H1 (cell line): ENCODE measurements around the gene IQCK. TPM values are rescaled to one million over a fixed set of nuclear protein-coding genes. Genes with fewer than 3 reads are reported as not detected.

Experiments used
- CBX5 ChIP-seq: fragments of 300-800, 300-1000 bp; sonication (generic); IDR thresholded peaks from 2 replicates; pipeline ENCODE4 v1.7.1; 2016; ENCODE audit warnings: antibody characterized with exemption, low read length, low read depth
- CBX8 ChIP-seq: fragments of 300-800, 300-1000 bp; sonication (generic); IDR thresholded peaks from 2 replicates; pipeline ENCODE4 v1.7.1; 2016; ENCODE audit warnings: low read depth, low read length, borderline replicate concordance
- CHD7 ChIP-seq: fragments of 300-600 bp; sonication (generic); IDR thresholded peaks from 2 replicates; pipeline ENCODE4 v1.7.1; 2012; ENCODE audit warnings: low read length, moderate library complexity, mild to moderate bottlenecking, inconsistent platforms; ENCODE audit not compliant: insufficient replicate concordance
- HDAC6 ChIP-seq: IDR thresholded peaks from one replicate; pipeline ENCODE4 v1.7.1; 2012; ENCODE audit warnings: low read depth, mild to moderate bottlenecking, inconsistent platforms, low read length, moderate library complexity
- RFX5 ChIP-seq: IDR thresholded peaks from 2 replicates; pipeline ENCODE4 v1.6.1; 2011; ENCODE audit warnings: low read depth, low read length, improper control_type of control experiment, borderline replicate concordance
- SAP30 ChIP-seq: fragments of 300-600 bp; sonication (generic); IDR thresholded peaks from 2 replicates; pipeline ENCODE4 v1.7.1; 2012; ENCODE audit warnings: low read length, moderate library complexity, mild to moderate bottlenecking, inconsistent platforms; ENCODE audit not compliant: insufficient read depth, insufficient replicate concordance
- SP1 ChIP-seq: IDR thresholded peaks from 2 replicates; pipeline ENCODE4 v1.6.1; 2011; ENCODE audit warnings: low read depth, low read length
- YY1 ChIP-seq: IDR thresholded peaks from 2 replicates; pipeline ENCODE4 v1.6.1; 2011; ENCODE audit warnings: low read depth, mild to moderate bottlenecking, low read length
- polyA plus RNA-seq, 7 experiments: library from polyadenylated mRNA; depleted of rRNA in 3 of 7; stranded (reverse) in 5 of 7; unstranded in 2 of 7; fragments of >200 nt in 5 of 7; fragments of 200-250 nt in 2 of 7; gene quantifications; 1 replicate in 5 of 7; 2 replicates in 1 of 7; 4 replicates in 1 of 7; pipeline versions ENCODE4 v1.2.1 to v1.2.3, GENCODE V29; 2011 to 2013; ENCODE audit warnings: missing spikeins in 2 of 7, mixed read lengths in 2 of 7
- total RNA-seq: library from RNA; stranded (reverse); fragmentation: NEBNext Ultra II Directional; extraction: Animal tissue kit (Norgen Biotek cat#: 25700); gene quantifications from 2 replicates; pipeline ENCODE4 v1.2.1, GENCODE V29; 2021
- TF ChIP-seq, protein P1 (sequence below): IDR thresholded peaks from 2 replicates; pipeline ENCODE4 v1.6.1; 2011; ENCODE audit warnings: low read length, improper control_type of control experiment

Gene IQCK
- total and polyA plus RNA-seq, 2 of the 8 experiments (the other 6 are each of a cell fraction or from before 2014, with no cell fraction given), result 6.2 to 9.3 TPM

DNA sequence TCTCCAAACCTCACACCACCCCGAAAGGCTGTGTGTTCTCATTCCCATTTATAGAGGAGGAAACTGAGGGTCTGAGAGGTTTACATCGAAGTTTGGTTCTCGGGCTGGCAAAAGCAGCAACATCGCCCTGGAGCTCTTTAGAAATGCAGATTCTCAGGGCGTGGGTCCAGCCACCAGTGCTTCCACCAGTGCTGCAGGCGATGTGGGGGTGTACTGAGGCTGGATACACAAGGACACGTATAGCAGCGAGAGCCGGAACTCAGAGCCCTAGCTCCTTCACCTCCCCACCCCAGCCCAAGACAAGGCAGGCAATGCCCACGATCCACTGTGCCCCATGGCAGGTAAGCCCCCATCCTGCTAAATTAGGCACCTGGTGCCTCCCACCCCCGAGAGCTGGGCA lies 160.7 kb downstream of the IQCK start (continued):
- TF ChIP-seq, protein P1, sequence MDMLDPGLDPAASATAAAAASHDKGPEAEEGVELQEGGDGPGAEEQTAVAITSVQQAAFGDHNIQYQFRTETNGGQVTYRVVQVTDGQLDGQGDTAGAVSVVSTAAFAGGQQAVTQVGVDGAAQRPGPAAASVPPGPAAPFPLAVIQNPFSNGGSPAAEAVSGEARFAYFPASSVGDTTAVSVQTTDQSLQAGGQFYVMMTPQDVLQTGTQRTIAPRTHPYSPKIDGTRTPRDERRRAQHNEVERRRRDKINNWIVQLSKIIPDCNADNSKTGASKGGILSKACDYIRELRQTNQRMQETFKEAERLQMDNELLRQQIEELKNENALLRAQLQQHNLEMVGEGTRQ, result no peak
- TF ChIP-seq CBX8, result no peak
- no peak for TF ChIP-seq SAP30
- no peak for TF ChIP-seq SP1
- TF ChIP-seq YY1, result no peak
- TF ChIP-seq CBX5, result no peak
- TF ChIP-seq CHD7, result no peak
- no peak for TF ChIP-seq RFX5
- TF ChIP-seq HDAC6, result no peak
